ENCODE measurements around the gene LONRF3. TPM values are rescaled to one million over a fixed set of nuclear protein-coding genes. Genes with fewer than 3 reads are reported as not detected.

LONRF3 gene
- 9.5 TPM for total RNA-seq

DNA sequence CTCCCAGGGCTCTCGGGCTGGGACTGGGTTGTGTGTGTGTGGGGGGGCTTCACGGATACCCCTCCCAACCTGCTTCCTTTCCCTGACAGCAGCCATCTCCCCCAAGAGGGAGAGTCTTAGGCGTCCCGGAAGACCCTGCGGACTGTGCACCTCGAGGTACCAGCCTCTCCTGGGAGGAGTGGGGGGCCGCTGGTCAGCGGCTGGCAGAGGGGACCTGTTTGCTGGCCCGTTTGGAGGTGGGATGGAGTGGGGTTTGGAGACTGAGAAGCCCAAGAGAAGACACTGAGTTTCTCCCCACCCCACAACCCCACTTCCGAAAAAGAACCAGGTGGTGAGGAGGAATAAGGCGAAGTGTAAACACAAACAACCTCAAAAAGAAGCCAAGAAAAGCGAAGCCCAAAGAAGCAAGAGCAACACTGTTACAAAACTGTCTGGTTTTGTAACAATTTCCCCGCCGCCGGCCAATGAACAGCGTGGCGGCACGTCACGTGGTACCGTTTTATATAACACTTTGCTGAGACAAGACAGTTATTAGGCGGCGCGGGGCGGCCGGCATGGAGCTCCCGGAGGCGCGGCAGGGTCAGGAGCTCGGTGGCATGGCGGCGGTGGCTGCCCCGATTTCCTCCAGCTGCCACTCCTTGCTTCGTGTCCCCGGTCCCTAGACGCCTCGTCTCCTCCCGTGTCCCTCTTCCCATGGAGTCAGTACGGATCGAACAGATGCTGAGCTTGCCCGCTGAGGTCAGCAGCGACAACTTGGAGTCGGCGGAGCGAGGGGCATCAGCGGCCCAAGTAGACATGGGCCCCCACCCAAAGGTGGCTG, at the start of gene LONRF3:
LONRF3 (plus strand) TSS at position 531 of the 820 bp plus-strand sequence; CDS start at position 694, 163 bp downstream.
- DNase-seq = peak; percentile 59

GRCh38 chrX:118928151-118928550, 46.3 kb upstream of the LONRF3 start:
- DNase-seq = no peak

DNA sequence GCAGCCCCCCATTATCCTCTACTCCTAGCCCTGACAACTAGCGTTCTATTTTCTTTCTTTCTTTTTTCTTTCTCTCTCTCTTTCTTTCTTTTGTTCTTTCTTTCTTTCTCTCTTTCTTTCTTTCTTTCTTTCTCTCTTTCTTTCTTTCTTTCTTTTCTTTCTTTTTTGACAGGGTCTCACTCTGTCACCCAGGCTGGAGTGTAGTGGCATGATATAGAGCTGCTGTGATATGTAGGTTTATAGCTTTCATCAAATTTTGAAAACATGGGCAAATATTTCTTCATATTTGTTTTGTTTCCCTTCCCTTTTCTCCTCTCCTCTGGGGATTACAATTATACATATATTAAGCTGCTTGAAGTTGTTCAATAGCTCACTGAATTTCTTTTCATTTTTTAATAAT, 39.1 kb upstream of the LONRF3 start:
- DNase-seq = no peak

DNA sequence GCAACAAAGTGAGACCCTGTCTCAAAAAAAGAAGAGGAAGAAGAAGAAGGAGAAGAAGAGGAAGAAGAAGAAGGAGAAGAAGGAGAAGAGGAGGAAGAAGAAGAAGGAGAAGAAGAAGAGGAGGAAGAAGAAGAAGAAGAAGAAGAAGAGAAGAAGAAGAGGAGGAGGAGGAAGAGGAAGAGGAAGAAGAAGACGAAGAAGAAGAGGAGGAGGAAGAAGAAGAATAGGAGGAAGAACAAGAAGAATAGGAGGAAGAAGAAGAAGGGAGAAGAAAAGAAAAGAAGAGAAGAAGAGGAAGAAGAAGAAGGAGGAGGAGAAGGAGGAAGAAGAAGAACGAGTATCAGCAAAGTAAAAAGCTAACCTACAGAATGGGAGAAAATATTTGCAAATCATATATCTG, 33.3 kb upstream of the LONRF3 start:
- no peak for DNase-seq

DNA sequence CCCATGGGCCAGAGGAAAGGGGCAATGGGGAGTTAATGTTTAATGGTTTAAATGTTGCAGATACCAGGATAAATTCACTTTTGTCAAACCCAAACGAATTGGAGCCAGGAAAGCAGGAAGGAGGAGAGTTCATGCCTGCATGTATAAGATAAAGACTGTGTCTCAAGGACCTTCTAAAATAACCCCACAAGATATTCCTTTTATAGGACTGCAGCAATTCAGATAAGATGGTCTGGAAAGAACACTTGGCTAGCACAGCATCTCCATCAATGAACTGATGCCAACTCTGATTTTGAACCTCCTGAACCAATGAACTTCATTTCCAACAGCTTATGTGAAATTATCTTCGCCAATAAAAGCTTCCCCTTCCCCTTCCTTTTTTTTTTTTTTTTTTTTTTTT, 31.3 kb upstream of the LONRF3 start:
- no peak for DNase-seq

DNA sequence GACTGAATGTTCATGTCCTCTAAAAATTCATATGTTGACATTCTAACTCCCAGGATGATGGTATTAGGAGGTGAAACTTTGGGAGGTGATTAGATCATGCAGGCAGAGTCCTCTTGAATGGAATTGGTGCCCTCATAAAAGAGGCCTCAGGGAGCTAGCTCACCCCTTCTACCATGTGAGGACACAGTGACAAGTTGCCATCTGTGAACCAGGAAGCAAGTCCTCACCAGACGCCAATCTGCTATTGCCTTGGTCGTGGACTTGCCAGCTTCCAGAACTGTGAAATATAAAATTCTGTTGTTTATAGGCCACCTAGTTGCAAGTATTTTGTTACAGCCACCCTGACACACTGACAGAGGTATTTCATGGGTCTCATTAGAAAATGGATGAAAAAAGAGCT, 28.5 kb upstream of the LONRF3 start:
- no peak for DNase-seq

DNA sequence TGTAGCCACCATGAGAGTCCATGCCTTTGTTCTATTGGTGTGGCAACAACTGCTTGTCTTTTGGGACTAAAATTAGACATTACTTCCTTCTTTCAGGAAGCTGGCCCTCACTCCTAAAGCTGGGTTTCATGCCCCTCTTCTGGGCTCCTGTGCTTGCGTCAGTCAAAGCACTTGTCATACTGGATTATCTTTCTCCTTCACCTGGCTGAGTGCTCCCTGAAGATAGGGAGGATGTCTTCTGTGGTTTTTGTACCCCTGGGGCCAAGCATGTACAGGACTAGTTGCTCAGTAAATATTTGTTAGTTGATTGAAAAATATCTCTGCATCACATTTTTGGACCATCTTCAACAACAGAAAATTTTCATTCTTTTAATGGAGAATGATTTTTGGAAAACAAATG, 26.1 kb upstream of the LONRF3 start:
- no peak for DNase-seq

DNA sequence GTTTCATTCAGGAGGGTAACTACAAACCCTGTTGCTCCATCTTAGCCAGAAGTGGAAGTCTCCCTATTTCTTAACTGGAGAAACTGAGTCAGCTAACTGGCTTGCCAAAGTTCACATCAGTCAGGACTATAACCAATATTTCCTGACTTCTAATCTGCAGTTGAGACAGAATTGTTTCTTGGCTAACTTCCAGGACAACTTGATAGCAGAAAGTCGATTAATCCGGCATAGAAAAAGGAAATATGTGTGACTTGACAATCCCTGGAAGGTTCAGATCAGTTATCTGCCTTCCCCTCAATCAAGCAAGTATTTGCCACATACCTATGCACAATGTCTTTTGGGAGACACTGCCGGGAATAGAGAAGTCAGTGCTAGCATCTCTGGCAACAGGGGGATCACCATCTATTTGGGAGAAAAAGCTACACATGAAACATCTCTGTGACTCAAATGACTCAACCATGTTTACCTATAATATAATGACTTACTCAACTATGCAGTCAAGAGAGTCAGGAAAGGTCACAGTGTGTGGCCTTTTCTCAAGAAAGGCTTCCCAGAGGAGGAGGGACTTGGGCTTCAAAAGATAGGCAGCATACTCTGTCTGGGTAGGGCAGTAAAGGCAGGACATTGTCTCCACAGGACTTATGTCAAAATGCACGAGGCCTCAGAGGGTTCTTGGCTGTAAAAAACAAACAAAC, 12.4 kb upstream of the LONRF3 start:
- no peak for DNase-seq

- DNase-seq = no peak
These were observed 11.3 kb upstream of the LONRF3 start for GRCh38 chrX:118963159-118963558.

GRCh38 chrX:118964252-118964651, 10.2 kb upstream of the LONRF3 start:
- DNase-seq = no peak

DNA sequence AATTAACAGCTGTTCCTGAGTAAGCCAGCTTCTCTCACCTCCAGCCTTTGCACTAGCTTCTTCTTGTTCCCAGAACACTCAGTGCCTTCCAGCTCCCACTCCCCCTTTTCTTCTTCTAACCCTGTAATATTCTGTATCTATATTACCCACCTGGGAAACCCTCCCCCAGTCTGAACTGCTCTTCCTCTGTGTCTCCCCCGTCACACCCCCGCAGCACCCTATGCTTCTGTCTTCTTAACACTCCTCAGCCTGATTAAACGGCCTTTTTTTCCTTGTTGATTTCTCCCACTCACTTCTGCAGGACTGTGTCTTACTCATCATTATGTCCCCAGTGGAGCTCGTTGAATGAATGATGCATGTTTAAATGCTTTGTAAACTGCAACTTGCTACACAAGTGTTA, 9.0 kb upstream of the LONRF3 start:
- DNase-seq = no peak

DNA sequence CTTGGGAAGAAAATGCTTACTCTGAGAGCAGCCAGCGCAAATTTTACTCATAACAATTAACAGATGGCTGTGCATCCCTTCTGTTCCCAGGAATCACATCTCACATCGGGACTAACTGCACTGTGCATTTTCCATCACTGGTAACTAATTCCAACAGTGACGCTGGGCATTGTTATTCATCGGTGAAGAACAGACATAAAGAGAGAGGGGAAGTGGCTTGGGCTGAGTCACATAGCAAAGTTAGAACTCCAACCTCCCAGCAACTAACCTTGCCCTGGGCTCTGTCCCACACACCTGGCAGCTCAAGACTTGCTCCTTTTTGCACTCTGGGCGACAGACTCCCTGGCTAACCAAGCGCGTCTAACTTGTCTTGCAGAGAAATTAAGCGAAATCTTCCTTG, 6.4 kb upstream of the LONRF3 start:
- no peak for DNase-seq

DNA sequence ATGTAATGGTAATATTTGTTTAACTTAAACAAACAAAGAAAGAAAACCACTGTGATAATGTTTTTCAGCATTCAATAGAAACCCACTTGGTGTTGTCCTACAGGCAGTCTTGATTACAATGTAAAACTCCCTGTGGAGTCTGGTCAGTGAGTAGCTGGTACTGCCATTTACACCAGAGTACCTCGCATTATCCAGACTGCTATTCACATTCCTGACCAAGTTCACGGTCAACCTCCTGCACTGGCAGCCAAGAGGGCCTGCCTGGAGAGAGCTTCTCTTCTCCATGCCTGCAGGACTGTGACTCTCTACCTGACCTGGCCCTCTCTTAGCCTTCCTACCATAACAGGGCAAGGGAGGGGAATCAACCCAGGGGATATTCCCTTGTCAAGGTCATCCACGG, 2.9 kb upstream of the LONRF3 start:
- DNase-seq = no peak

DNA sequence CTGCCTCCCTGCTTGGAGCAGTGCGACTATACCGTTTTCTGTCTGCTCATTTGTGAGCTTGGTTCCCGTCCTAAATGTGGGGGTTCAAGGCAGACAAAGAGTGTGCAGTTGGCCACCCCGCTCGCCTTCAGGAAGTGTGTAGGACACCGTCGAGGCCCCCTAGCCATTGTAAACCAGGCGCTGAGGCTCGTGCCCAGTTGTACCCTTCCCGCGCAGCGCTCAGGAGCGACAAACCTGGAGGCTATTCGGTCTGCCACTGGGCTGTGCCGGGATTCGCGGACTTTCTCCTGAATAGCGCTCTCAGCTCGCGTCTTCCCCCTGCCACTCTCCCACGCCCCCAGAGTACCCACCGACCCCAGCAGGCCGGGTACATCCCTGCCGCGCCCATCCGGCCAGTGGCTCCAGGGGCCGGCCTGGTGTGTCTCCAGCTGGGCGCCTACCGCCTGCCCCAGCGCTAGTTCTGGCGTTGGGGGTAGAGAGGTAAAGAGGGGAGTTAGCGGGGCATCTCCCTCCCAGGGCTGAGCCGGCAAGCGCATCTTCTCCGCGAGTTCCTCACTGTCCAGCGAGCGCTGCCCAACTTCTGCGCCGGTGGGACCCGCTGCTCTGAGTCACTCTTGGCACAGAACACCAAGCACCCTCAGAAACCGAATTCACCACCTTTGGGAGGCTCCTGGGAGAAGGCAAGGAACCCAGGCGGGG, 880 bp upstream of the LONRF3 start:
- DNase-seq = no peak

DNA sequence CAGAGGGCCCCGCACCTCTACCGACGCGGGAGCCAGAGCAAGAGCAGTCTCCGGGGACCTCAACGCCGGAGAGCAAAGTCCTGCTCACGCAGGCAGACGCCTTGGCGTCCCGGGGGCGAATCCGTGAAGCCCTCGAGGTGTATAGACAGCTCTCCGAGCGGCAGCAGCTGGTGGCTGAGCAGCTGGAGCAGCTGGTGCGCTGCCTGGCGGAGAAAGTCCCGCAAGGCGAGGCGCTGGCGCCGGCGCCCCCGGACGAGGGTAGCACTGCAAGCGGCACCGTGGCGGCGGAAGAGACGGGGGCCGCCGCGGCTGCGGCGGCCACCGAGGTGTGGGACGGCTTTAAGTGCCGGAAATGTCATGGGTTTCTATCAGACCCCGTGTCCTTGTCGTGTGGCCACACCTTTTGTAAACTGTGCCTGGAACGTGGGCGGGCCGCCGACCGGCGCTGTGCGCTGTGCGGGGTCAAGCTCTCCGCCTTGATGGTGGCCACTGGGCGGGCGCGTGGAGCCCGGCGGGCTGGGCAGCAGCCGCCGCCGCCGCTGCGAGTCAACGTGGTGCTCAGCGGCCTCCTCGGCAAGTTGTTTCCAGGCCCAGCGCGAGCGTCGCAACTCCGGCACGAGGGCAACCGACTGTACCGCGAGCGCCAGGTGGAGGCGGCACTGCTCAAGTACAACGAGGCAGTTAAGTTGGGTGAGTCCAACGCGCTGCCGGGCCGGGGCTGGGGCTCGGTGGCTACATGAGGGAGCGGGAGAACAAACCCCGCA, 672 bp downstream of the LONRF3 start:
- peak; percentile 52 for DNase-seq

DNA sequence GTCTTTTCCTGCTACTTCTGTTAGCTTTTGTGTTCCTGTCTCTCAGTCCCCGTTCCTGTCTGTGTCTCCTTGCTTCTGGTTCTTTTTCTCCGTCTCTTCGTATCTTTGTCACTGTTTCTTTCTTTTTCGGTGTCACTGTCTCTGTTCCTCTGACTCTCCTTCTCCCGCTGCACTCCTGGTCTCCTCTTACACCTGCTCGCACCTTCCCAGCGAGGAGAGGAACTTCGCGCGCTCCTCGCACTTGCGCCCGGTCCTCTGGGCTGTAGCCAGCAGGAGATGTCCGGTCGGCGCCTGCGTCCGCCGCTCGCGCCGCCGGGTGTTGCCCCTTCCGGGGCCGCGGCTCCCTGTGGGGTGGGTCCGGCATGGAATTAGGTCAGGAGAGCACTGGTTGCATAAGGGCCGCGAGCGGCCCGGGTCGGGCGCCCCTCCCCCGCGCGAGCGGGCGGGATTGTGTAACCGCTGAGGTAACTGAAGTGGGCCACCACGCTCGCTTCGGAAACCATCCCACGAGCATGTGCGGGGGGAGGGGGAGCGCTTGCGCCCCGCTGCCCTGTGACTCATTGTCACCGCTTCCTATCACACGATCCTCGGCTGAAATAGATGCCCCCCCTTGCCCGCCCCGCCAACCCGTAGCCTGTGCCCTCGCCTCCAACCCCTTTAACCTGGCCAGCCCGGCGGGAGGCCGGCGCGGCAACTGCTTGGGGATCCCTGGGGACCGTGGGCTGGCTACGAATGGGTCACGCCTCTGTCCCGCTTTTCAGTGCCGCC, 1.6 kb downstream of the LONRF3 start:
- peak; percentile 29 for DNase-seq

DNA sequence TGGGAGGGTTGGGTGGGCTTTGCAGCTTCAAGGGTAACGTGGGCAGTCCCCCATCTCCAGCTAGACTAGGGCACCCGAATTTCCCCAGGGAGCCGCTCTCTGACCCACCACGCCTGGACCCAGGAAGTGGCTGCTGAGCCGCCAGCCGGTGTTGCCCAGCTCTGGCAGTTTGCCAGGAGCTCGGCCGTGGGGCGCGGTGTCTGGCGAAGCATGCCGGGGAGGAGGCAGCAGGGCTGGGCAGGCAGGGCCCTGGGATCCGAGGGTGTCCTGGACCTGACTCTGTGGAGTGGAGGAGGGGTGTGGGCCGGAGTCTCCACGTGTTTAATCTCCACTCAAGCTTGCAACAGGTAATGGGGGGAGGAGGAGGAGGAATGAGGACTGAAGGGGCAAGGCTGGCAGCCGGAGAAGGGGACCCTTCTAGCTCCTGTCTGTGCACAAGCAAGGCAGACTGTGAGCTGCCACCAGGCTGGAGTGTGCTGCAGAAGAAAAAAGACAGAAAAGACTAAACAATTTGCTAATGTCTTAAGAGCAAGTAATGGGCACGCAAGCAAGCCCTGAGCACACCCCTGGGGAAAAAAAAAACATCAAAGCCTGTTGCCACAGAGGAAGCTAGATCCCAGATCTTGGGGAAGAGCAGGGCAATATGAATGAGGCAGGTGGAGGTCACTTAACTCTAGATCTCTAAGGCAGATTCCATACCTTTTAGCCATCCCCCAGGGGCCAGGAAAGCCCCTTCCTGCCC, 2.4 kb downstream of the LONRF3 start:
- peak; percentile 23 for DNase-seq

GRCh38 chrX:118977424-118977823, 3.0 kb downstream of the LONRF3 start:
- DNase-seq = no peak

DNA sequence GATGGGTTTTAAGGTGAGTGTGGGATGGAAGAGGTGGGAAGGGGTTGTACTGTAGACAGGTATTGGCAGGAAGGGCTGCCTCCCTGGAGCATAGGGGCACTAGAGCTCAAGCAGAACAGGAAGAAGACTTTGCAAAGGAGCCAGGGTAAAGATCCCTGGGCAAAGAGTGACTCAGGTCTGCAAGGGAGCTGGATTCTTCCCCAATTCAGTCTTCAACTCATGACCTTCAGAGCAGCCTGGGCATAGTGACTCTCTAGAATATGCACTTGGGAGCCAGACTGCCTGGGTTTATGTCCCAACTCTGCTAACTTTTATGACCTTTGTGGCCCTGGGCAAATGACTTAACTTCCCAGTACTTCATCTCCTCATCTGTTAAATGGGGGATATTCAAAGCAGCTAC, 4.0 kb downstream of the LONRF3 start:
- no peak for DNase-seq

DNA sequence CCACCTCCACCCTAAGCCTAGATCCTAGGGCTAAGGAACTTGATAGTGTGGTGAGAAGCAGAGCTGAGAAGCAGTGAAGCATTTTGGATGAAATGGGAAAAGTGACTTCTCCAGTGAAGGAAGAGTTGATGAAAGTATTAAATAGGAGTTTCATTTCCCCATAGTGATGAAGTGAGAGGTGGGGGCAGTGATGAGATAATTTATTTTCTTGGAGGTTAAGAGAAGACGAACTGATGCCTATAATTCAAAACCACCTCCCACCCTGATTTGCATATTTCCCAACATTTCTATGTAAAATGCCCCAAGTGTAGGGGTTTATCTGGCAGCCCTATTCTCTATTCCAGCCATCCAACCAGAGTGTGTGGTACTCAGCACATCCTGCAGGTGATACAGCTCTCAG, 6.3 kb downstream of the LONRF3 start:
- no peak for DNase-seq

- DNase-seq = no peak
These were observed 9.1 kb downstream of the LONRF3 start for GRCh38 chrX:118983513-118983912.
